HFFc6 (cell line): Measurements from ENCODE around the gene PRKCE. TPM values are rescaled to one million over a fixed set of nuclear protein-coding genes. Genes with fewer than 3 reads are reported as not detected.

ENCODE experiments used
- DNase-seq: peaks from one replicate; pipeline ENCODE4 v3.0.0-alpha.2; 2018
- H3K27ac Mint-ChIP-seq: 2 replicates; pipeline ENCODE4 v1.8.0; 2020; ENCODE audit warnings: mild to moderate bottlenecking, mixed read lengths
- H3K27me3 Mint-ChIP-seq: 2 replicates; pipeline ENCODE4 v1.8.0; 2021; ENCODE audit warnings: mild to moderate bottlenecking, moderate library complexity, mixed read lengths; ENCODE audit not compliant: insufficient read depth
- H3K36me3 Mint-ChIP-seq: 2 replicates; pipeline ENCODE4 v1.8.0; 2021; ENCODE audit warnings: low read depth, mixed read lengths
- H3K4me1 Mint-ChIP-seq: 2 replicates; pipeline ENCODE4 v1.8.0; 2020; ENCODE audit warnings: low read depth, mixed read lengths
- H3K4me3 Mint-ChIP-seq: 2 replicates; pipeline ENCODE4 v1.8.0; 2020; ENCODE audit warnings: mild to moderate bottlenecking, moderate library complexity, mixed read lengths
- H3K9me3 Mint-ChIP-seq: 2 replicates; pipeline ENCODE4 v1.8.0; 2020; ENCODE audit warnings: mild to moderate bottlenecking, mixed read lengths
- CTCF ChIP-seq: fragments of 200-600 bp; sonication (generic); IDR thresholded peaks from 2 replicates; pipeline ENCODE4 v1.5.0; 2021; ENCODE audit warnings: antibody characterized with exemption, mild to moderate bottlenecking
- total RNA-seq, 6 experiments: library from RNA; stranded (reverse); fragmentation: NEBNext Ultra II Directional; extraction: Animal tissue kit (Norgen Biotek cat#: 25700); gene quantifications; 2 replicates in 1 of 6; 3 replicates in 5 of 6; pipeline ENCODE4 v1.2.3, GENCODE V29; 2021

The PRKCE gene
- total RNA-seq, 6 experiments from 2014 or later, result 10.8 to 13.7 (median 12.0) TPM

GRCh38 chr2:45649462-45649857 lies 2.0 kb upstream of the PRKCE start:
- TF ChIP-seq CTCF, result no peak
- no peak for DNase-seq
- Mint-ChIP-seq H3K27me3 (peaks cover 3% of the 10 kb centered on the region), H3K4me1 (peaks cover 31% of the 10 kb centered on the region), H3K27ac (peak overlapping the region; percentile 100), H3K9me3 (no peaks in the 10 kb centered on the region), H3K4me3 (peak overlapping the region; percentile 99), H3K36me3 (no peaks in the 10 kb centered on the region)

DNA sequence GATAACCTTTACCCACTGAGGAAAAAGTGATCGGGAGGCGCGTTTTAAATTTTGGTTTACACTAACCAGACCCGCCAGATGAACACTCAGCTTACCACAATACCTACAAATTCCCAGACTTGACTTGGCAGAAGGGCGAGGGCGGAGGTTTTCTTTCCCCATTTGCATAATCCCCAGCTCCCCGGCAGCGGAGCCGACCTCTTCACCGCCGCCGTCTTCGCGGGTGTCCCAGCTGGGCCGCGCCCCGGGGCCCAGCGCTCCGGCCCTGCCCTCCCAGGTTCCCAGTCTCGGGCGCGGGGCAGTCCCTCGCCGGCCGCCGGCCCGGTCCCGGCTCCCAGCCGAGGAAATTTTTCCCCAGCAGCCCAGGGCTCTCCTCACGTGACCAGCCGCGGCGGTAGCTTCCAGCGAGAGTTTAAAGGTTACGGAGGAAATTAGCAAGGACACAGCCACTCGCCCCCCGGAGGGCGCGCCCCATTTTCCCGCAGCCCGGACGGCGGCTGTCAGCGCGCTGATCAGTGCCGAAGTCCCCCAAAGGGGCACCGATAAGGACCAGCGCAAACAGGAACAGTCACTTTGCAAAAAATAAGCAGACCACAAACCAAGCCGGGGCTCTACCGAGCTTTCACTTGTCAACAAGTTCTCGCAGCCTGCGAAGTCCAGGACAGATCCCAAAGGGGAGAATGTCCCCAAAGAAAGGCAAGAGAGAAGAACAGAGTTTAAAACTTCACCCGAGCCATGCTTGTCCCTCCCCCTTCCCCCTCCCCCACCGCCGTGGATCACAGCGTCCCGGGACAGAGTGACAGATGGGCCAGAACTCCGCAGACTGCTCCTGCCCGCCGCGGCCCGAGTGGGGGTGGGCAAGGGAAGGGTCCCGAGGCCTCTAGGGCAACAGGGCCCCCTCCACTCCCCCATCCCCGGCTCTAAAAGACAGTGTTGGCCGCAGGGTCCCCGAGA lies 1.3 kb upstream of the PRKCE start:
- H3K27me3 Mint-ChIP-seq, result peaks cover 3% of the 10 kb centered on the region
- peak; percentile 42 for DNase-seq
- H3K36me3 Mint-ChIP-seq, result no peaks in the 10 kb centered on the region
- H3K4me1 Mint-ChIP-seq, result peaks cover 32% of the 10 kb centered on the region
- H3K4me3 Mint-ChIP-seq, result peak overlapping the region; percentile 99
- H3K27ac Mint-ChIP-seq, result peak overlapping the region; percentile 100
- no peaks in the 10 kb centered on the region for H3K9me3 Mint-ChIP-seq
- TF ChIP-seq CTCF, result no peak

DNA sequence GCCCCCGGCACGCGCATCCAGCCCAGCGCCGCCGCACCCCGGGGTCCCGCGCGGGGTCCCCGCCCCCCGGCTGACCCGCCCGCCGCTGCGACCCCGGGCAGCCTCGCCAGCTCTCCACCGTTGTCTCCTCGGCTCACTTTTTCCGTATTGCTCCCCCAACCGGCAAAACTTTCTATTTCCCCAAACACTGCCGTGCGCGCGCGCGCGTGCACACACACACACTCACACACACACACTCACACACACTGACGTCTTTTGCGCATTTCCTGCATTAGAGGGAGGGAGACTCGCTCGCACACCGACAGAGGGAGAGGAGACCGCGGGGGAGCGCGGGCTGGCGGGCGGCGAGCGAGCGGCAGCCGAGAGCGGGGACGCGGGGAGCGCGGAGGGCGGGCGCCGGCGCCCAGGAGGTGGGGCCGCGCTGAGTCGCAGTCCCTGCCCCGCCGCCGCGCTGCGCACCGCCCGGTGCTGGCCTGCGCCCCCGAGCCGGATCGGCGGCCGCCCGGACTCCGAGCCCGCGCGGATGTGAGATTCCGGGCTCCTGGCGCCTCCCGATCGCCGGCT lies 542 bp upstream of the PRKCE start:
- Mint-ChIP-seq H3K36me3 (no peaks in the 10 kb centered on the region), H3K4me3 (peak overlapping the region; percentile 99), H3K27me3 (peaks cover 3% of the 10 kb centered on the region), H3K9me3 (no peaks in the 10 kb centered on the region), H3K27ac (peak overlapping the region; percentile 100), H3K4me1 (peaks cover 32% of the 10 kb centered on the region)
- DNase-seq, result peak; percentile 98
- peak; percentile 67 for TF ChIP-seq CTCF

DNA sequence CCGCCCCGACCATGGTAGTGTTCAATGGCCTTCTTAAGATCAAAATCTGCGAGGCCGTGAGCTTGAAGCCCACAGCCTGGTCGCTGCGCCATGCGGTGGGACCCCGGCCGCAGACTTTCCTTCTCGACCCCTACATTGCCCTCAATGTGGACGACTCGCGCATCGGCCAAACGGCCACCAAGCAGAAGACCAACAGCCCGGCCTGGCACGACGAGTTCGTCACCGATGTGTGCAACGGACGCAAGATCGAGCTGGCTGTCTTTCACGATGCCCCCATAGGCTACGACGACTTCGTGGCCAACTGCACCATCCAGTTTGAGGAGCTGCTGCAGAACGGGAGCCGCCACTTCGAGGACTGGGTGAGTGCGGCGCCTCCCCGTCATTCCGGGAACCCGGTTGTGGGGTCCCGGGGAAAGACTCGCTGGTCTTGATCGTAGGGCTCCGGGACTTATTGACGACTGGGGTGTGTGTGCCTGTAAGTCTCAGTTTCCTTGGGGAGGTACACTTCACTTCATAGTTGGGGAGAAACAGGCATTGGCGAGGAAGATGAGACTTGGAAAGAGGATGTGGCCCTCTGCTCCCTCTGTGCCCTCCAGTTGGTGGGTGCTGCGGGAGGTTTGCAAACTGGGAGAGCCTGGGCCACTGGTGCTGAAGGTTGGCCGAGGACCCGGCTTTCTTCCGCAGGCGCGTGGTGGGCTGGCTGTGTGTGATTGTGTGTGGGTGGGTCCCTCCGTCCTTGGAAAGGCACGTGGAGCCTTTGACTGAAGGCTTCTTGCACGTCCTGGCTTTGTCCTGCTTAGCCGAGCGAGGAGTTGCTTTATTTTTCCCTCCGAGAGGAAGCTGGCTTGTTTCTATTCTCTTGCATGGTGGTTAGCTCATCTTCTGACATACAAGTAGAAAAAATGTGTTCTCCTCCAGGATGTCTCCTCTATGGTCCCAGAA lies 886 bp downstream of the PRKCE start:
- peak overlapping the region; percentile 98 for H3K4me3 Mint-ChIP-seq
- DNase-seq, result peak; percentile 34
- H3K9me3 Mint-ChIP-seq, result no peaks in the 10 kb centered on the region
- peaks cover 32% of the 10 kb centered on the region for H3K4me1 Mint-ChIP-seq
- H3K27me3 Mint-ChIP-seq, result peaks cover 3% of the 10 kb centered on the region
- no peak for TF ChIP-seq CTCF
- no peaks in the 10 kb centered on the region for H3K36me3 Mint-ChIP-seq
- H3K27ac Mint-ChIP-seq, result peak overlapping the region; percentile 85

DNA sequence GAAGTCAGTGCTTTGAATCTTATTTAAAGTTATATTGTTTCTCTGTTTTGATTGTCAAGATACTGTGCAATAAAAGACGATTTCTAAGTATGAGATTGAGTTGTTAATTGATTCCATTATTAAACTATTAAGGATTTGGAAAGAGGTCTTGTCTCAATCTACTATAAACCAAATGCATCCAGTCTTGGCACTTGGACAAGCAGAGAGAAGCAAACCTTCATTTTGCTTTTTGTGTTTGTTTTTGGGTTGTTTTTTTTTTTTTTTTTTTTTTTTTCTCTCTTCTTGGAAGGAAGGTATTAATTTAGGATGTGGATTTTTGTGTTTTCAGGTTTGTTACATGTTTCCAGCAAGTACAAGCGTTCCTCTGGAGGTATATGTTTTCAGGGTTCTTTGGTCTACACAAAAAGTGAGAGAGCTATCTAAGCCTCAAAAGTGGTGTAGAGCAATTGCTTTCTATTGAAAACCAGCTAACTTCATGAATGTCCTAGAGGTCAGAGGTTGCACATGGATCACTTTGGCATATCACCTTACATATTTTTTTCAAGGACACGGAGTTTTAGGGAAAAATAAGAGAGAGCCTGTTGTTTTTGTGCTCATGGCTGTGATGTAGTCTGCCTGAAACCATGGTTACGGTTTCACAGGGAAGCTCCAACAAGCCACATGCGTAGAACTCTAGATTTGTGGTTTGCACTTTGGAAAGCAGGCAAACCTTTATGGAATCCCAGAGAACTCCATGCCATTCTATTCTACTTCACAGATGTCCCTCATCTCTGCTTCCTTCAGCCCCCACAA lies 1.8 kb downstream of the PRKCE start:
- H3K9me3 Mint-ChIP-seq, result no peaks in the 10 kb centered on the region
- peaks cover 3% of the 10 kb centered on the region for H3K27me3 Mint-ChIP-seq
- no peak for DNase-seq

More for the DNA sequence above, 1.8 kb downstream of the PRKCE start:
- H3K27ac Mint-ChIP-seq, result peak overlapping the region; percentile 85; the same call in 1 of the 2 replicates
- peak overlapping the region; percentile 98 for H3K4me3 Mint-ChIP-seq
- no peak for TF ChIP-seq CTCF
- H3K4me1 Mint-ChIP-seq, result peaks cover 32% of the 10 kb centered on the region
- no peaks in the 10 kb centered on the region for H3K36me3 Mint-ChIP-seq
